A549 (cell line): Measurements from ENCODE around the gene METTL16. TPM values are rescaled to one million over a fixed set of nuclear protein-coding genes. Genes with fewer than 3 reads are reported as not detected.
A peak's percentile ranks its signal among the peaks of the same experiment; 100 is the strongest.
"Not testable (repeated sequence)": the region's sequence is repeated elsewhere in the genome, so short reads cannot be mapped to it uniquely, and the experiment has no call there.

Source experiments
- ATAC-seq, 2 experiments: fragments of 200-7000 bp in 1 of 2; fragments of >200 bp in 1 of 2; cut with Nextera tagmentation in 1 of 2; cut with Tn5 transposase in 1 of 2; 3 replicates each; pipeline versions ENCODE4 v1.8.0 to v1.9.1; 2018 to 2020; ENCODE audit warnings: mild to moderate bottlenecking in 1 of 2, moderate library complexity in 1 of 2
- CTCF ChIA-PET: fragments of 300-600 bp; sonication (Branson Sonifier 250); formaldehyde crosslinking; extraction: SDS; loops from one replicate; lab custom pipeline; 2021; ENCODE audit warnings: antibody characterized with exemption, inconsistent platforms; lab: Yijun Ruan, JAX
- POLR2A ChIA-PET: fragments of 350-600 bp; formaldehyde crosslinking; extraction: SDS; loops from one replicate; lab custom pipeline; 2021; ENCODE audit warnings: antibody characterized with exemption, inconsistent platforms; lab: Yijun Ruan, JAX
- DNase-seq, 2 experiments: peaks; one replicate each; pipeline versions ENCODE4 v3.0.0 to v3.0.0-alpha.2; 2011 to 2016; ENCODE audit warnings: low read depth in 1 of 2, low spot score in 1 of 2
- FAIRE-seq: peaks from 2 replicates; lab custom pipeline; 2011; peaks lifted over from hg19 to GRCh38; lab: Jason Lieb, UNC
- H3K27ac ChIP-seq, 2 experiments: fragments of >200 bp; sonication (Bioruptor Twin); formaldehyde crosslinking; 3 replicates each; pipeline ENCODE4 v1.5.1; 2016 to 2017
- H3K4me1 ChIP-seq: fragments of >200 bp; sonication (Bioruptor Twin); formaldehyde crosslinking; 3 replicates; pipeline ENCODE4 v1.6.1; 2016
- H3K4me2 ChIP-seq: fragments of >200 bp; sonication (Bioruptor Twin); formaldehyde crosslinking; 3 replicates; pipeline ENCODE4 v1.6.1; 2016
- H3K4me3 ChIP-seq: fragments of >200 bp; sonication (Bioruptor Twin); formaldehyde crosslinking; 3 replicates; pipeline ENCODE4 v1.5.1; 2016
- H3K9me3 ChIP-seq: fragments of >200 bp; sonication (Bioruptor Twin); formaldehyde crosslinking; 3 replicates; pipeline ENCODE4 v1.6.1; 2016
- ATOH8 ChIP-seq: fragments of 250-450 bp; sonication (Bioruptor Pico); IDR thresholded peaks from 2 replicates; pipeline ENCODE4 v1.5.0; 2020; ENCODE audit warnings: low read depth, mild to moderate bottlenecking, moderate library complexity
- CHD2 ChIP-seq: fragments of 150-350 bp; IDR thresholded peaks from 2 replicates; pipeline ENCODE4 v1.6.1; 2014; ENCODE audit warnings: low read length; ENCODE audit not compliant: partially characterized antibody
- EHMT2 ChIP-seq: fragments of 200-600 bp; sonication (generic); IDR thresholded peaks from 2 replicates; pipeline ENCODE4 v1.6.1; 2016; ENCODE audit warnings: antibody characterized with exemption, low read depth, mild to moderate bottlenecking, moderate library complexity
- HES2 ChIP-seq: fragments of >200 bp; sonication (Bioruptor Twin); formaldehyde crosslinking; IDR thresholded peaks from 2 replicates; pipeline ENCODE4 v1.6.1; 2016
- HEYL ChIP-seq: fragments of 250-450 bp; sonication (Bioruptor Pico); IDR thresholded peaks from 2 replicates; pipeline ENCODE4 v1.8.0; 2021; ENCODE audit warnings: mild to moderate bottlenecking, moderate library complexity
- HMGXB4 ChIP-seq: fragments of 250-450 bp; sonication (Bioruptor Pico); IDR thresholded peaks from 2 replicates; pipeline ENCODE4 v1.5.0; 2021; ENCODE audit warnings: mild to moderate bottlenecking, moderate library complexity, borderline replicate concordance
- HOXB5 ChIP-seq: fragments of 250-450 bp; sonication (Bioruptor Pico); IDR thresholded peaks from 2 replicates; pipeline ENCODE4 v1.5.0; 2020; ENCODE audit warnings: mild to moderate bottlenecking, moderate library complexity
- JUN ChIP-seq, 2 experiments: fragments of >200 bp; sonication (Bioruptor Twin); formaldehyde crosslinking; IDR thresholded peaks; 2 replicates in 1 of 2; 3 replicates in 1 of 2; pipeline ENCODE4 v1.6.1; 2016 to 2017
- JUNB ChIP-seq: fragments of >200 bp; sonication (Bioruptor Twin); formaldehyde crosslinking; IDR thresholded peaks from 2 replicates; pipeline ENCODE4 v1.6.1; 2016
- KDM5A ChIP-seq: fragments of 200-600 bp; sonication (generic); IDR thresholded peaks from 2 replicates; pipeline ENCODE4 v1.6.1; 2016; ENCODE audit warnings: antibody characterized with exemption, mild to moderate bottlenecking
- NPAS2 ChIP-seq: fragments of 250-450 bp; sonication (Bioruptor Pico); IDR thresholded peaks from 2 replicates; pipeline ENCODE4 v1.8.0; 2022; ENCODE audit warnings: mild to moderate bottlenecking, moderate library complexity, borderline replicate concordance
- RAD21 ChIP-seq, 2 experiments: fragments of >200 bp in 1 of 2; sonication (Bioruptor Twin) in 1 of 2; formaldehyde crosslinking in 1 of 2; IDR thresholded peaks in 1 of 2; conservative IDR thresholded peaks in 1 of 2; 2 replicates in 1 of 2; 3 replicates in 1 of 2; pipeline ENCODE4 v1.6.1; 2012 to 2018; ENCODE audit warnings: inconsistent platforms in 1 of 2
- RARB ChIP-seq: fragments of 250-450 bp; sonication (Bioruptor Pico); IDR thresholded peaks from 2 replicates; pipeline ENCODE4 v1.8.0; 2021; ENCODE audit warnings: mild to moderate bottlenecking, moderate library complexity
- TP53 ChIP-seq: fragments of 250-450 bp; sonication (Bioruptor Pico); IDR thresholded peaks from 2 replicates; pipeline ENCODE4 v1.5.0; 2021; ENCODE audit warnings: mild to moderate bottlenecking, moderate library complexity
- ZC3H11A ChIP-seq: fragments of 450-650 bp; IDR thresholded peaks from 2 replicates; pipeline ENCODE4 v1.6.1; 2014; ENCODE audit warnings: antibody characterized with exemption, mild to moderate bottlenecking
- ZFP36 ChIP-seq: fragments of 450-650 bp; IDR thresholded peaks from 2 replicates; pipeline ENCODE4 v1.6.1; 2014; ENCODE audit warnings: borderline replicate concordance; ENCODE audit not compliant: partially characterized antibody
- ZNF302 ChIP-seq: fragments of 250-450 bp; sonication (Bioruptor Pico); IDR thresholded peaks from 2 replicates; pipeline ENCODE4 v1.9.0; 2021; ENCODE audit warnings: inconsistent platforms, mild to moderate bottlenecking, moderate library complexity
- ZSCAN20 ChIP-seq: fragments of 250-450 bp; sonication (Bioruptor Pico); IDR thresholded peaks from 2 replicates; pipeline ENCODE4 v1.8.0; 2022; ENCODE audit warnings: mild to moderate bottlenecking, moderate library complexity
- WGBS: methylation state at CpG from one replicate; pipeline ENCODE4 v1.1.6; 2017; ENCODE audit errors: missing lambda C conversion rate; 5-methylcytosine and 5-hydroxymethylcytosine counted together
- polyA plus RNA-seq, 4 experiments: library from polyadenylated mRNA; depleted of rRNA in 3 of 4; stranded (reverse); fragments of >200 nt; fragmentation: RNase III in 1 of 4; extraction: RNeasy Plus Mini Kit Qiagen cat#74134 plus additional on column Dnase treatment in 1 of 4; gene quantifications; 2 replicates in 3 of 4; 3 replicates in 1 of 4; pipeline ENCODE4 v1.2.3, GENCODE V29; 2011 to 2017
- TF ChIP-seq, protein P1 (sequence below): fragments of 450-650 bp; IDR thresholded peaks from 2 replicates; pipeline ENCODE4 v1.6.1; 2014; ENCODE audit warnings: antibody characterized with exemption

The METTL16 gene
- polyA plus RNA-seq, 2 of the 4 experiments (the other 2 are of a cell fraction) = 26.5 to 58.0 TPM

- TF ChIP-seq RARB (no peak), HOXB5 (CRISPR knock-in tag) (no peak), JUNB (no peak), ZC3H11A (no peak), ATOH8 (no peak), CHD2 (no peak)
Observed at GRCh38 chr17:2508035-2508434, 3.7 kb downstream of the METTL16 start (continued).

DNA sequence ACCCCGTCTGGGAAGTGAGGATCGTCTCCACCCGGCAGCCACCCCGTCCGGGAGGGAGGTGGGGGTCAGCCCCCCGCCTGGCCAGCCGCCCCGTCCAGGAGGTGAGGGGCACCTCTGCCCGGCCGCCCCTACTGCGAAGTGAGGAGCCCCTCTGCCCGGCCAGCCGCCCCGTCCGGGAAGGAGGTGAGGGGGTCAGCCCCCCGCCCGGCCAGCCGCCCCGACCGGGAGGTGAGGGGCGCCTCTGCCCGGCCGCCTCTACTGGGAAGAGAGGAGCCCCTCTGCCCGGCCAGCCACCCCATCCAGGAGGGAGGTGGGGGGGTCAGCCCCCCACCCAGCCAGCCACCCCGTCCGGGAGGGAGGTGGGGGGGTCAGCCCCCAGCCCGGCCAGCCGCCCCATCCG is 4.7 kb downstream of the METTL16 start:
- ATAC-seq, H3K4me2 ChIP-seq, H3K9me3 ChIP-seq, POLR2A ChIA-PET, CTCF ChIA-PET, DNase-seq, H3K27ac ChIP-seq, H3K4me3 ChIP-seq, FAIRE-seq: not testable (repeated sequence)
- 96% methylated on average over 5 of the region's 29 CpGs for WGBS
- peaks cover 16% of the 10 kb centered on the region for H3K4me1 ChIP-seq

DNA sequence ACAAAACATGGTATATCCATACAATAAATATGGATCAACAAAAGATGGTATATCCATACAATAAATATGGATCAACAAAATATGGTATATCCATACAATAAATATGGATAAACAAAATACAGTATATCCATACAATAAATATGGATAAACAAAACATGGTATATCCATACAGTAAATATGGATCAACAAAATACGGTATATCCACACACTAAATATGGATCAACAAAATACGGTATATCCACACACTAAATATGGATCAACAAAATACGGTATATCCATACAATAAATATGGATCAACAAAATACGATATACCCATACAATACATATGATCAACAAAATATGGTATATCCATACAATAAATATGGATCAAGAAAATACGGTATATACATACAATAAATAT is 8.1 kb downstream of the METTL16 start:
- TF ChIP-seq ZFP36 (no peak), HES2 (no peak), JUN (IDR thresholded peaks at IDR 0.05) (no peak), EHMT2 (no peak), NPAS2 (no peak), CHD2 (no peak), ZNF302 (CRISPR knock-in tag) (no peak), HMGXB4 (CRISPR knock-in tag) (no peak), ZSCAN20 (no peak)
- TF ChIP-seq, all 56 proteins: peak for 0
- FAIRE-seq = peak; percentile 63
- H3K4me1 ChIP-seq = peaks cover 10% of the 10 kb centered on the region; the same call in 2 of the 3 replicates

GRCh38 chr17:2502871-2503580 is 8.7 kb downstream of the METTL16 start:
- no peak overlapping the region for H3K4me2 ChIP-seq
- WGBS = 88% methylated on average over 8 of the region's 8 CpGs
- ChIA-PET CTCF (no interaction called here), POLR2A (interaction anchor here (2.4 kb wide), 1 partner anchor 8 kb away, joined by 8 read pairs; the partner anchor contains the start of gene METTL16)
- 0 out of 3 replicates have a peak, but pooled peaks cover 2% of the 10 kb centered on the region for H3K9me3 ChIP-seq
- ATAC-seq (no peak), DNase-seq (no peak), FAIRE-seq (no peak)
- no peak for TF ChIP-seq JUN (IDR thresholded peaks at IDR 0.05)
- TF ChIP-seq, protein P1, sequence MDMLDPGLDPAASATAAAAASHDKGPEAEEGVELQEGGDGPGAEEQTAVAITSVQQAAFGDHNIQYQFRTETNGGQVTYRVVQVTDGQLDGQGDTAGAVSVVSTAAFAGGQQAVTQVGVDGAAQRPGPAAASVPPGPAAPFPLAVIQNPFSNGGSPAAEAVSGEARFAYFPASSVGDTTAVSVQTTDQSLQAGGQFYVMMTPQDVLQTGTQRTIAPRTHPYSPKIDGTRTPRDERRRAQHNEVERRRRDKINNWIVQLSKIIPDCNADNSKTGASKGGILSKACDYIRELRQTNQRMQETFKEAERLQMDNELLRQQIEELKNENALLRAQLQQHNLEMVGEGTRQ = no peak
- TF ChIP-seq ATOH8 = no peak
- TF ChIP-seq TP53 (CRISPR knock-in tag) = no peak
- no peak for TF ChIP-seq HEYL (CRISPR knock-in tag)
- no peak for TF ChIP-seq KDM5A
- no peak for TF ChIP-seq RAD21 (conservative IDR thresholded peaks at IDR 0.05 in 1 of 2, IDR thresholded peaks at IDR 0.05 in 1 of 2)
- H3K4me1 ChIP-seq = 0 out of 3 replicates have a peak, but pooled peaks cover 10% of the 10 kb centered on the region
- H3K27ac ChIP-seq = no peak overlapping the region
- no peak overlapping the region for H3K4me3 ChIP-seq

More for the DNA sequence above, 8.1 kb downstream of the METTL16 start:
- no peak for ATAC-seq
- no peak overlapping the region for H3K4me2 ChIP-seq
- 71% methylated on average over 5 of the region's 5 CpGs for WGBS
- H3K4me3 ChIP-seq = no peak overlapping the region
- ChIA-PET POLR2A (no interaction called here), CTCF (interaction anchor here (0.8 to 1.5 kb wide), 2 partner anchors 10 to 122 kb away, joined by 3 read pairs; no protein-coding TSS in a partner anchor)
- 0 out of 3 replicates have a peak, but pooled peaks cover 2% of the 10 kb centered on the region for H3K9me3 ChIP-seq
- no peak overlapping the region for H3K27ac ChIP-seq
- no peak for DNase-seq
